Stimulated activated CD4-positive, alpha-beta T cell treated with anti-CD3 and anti-CD28 coated beads, Interleukin-1b, Interleukin-23, amount 100 ng/mL, for 24 hours (primary cell): ENCODE results near the gene PARVB.

ENCODE experiments used
- DNase-seq, 4 experiments: peaks; one replicate each; pipeline ENCODE4 v3.0.0-alpha.2; 2020; ENCODE audit warnings: low read depth in 4 of 4, low spot score in 1 of 4

Gene PARVB, protein sequence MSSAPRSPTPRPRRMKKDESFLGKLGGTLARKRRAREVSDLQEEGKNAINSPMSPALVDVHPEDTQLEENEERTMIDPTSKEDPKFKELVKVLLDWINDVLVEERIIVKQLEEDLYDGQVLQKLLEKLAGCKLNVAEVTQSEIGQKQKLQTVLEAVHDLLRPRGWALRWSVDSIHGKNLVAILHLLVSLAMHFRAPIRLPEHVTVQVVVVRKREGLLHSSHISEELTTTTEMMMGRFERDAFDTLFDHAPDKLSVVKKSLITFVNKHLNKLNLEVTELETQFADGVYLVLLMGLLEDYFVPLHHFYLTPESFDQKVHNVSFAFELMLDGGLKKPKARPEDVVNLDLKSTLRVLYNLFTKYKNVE

DNA sequence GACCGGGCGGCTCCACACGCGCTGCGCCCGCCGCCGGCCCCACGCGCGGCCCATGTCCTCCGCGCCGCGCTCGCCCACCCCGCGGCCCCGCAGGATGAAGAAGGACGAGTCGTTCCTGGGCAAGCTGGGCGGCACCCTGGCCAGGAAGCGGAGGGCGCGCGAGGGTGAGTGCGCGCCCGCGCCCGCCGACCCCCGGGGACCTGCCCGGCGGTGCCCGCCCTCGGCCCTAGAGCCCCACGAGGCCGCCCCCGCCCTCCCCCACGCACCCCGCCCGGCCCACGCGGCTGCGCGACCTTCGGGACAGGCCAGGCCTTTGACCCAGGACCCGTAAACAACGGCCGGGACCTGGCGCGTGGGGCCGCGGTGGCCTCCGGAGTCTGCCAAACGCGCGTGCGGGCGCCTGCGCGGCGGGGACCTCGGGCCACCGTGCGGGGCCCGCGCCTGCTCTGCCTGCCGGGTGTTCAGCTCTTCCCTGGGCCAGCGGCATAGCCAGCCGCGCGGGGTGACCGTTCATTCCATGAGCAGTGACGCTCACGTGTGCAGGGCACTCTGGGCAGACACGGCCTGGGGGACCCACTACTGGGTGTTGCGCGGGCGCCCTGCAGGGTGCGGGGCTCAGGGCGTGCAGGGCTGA is at the start of gene PARVB:
TSS of gene PARVB (plus strand) at position 15 of the 634 bp plus-strand sequence. CDS start at position 53, 38 bp downstream.
- DNase-seq = no peak

DNA sequence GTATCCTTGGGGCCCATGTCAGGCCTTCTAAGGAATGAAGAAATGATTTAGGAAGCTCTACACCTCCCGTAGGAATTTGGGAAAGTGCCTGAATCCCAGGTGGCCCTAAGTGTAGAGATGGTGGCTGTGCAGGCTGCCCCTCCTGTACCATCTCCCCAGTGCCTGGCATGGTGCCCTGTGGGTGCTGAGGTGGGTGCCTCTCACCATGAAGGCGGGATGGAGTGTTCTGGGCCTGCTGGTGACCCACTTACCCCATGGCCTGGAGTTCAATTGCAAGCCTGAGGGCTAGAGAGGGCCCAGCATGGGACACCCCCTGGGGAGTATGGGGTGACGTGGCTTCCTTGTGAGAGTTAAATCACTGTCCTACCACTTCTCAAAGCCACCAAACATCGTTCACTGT is 49.1 kb upstream of the PARVB start:
- no peak for DNase-seq

DNA sequence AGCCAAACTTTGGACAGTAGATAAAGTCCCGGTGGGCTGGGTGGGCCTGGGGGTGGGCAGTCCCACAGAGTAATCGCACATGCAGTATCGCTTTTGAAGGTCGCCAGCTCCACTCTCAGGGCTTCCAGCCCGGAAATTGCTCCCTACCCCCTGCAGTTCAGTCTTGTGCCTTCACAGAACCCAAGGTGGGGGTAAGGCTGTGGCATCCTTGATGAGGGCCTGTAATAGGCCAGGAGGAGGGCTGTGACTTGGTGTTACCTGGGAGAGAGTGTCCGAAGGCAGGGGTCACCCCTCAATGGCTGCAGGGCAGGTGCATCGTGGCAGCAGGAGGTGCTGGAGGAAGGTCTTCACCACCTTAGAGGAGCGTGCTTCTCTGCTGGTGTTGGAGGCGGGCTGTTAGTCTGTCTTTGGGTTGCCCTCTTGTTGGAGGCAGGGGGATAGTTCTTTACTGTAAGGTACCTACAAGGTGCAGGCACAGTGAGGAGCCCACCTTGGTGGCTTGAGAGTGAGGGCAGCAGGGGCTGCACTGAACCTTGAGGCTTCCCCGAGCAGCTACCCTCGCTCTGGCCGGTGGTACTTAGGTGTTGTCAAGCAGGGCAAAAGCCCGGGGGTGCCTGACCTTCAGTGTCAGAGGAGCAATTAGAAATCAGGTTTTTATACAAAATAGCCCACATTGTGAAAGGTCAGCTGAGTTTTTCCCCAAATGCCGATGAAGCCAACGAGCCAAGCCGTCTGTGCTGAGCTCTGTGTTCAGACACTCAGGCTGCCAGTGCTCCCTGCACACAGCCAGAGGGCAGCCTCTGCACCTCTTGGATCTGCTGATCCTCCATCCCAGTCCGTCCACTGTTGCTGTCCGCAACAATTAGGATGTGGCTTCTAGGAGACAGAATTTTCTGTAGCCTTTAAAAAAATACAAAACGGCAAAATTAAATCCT is 47.0 kb upstream of the PARVB start:
- no peak for DNase-seq

DNA sequence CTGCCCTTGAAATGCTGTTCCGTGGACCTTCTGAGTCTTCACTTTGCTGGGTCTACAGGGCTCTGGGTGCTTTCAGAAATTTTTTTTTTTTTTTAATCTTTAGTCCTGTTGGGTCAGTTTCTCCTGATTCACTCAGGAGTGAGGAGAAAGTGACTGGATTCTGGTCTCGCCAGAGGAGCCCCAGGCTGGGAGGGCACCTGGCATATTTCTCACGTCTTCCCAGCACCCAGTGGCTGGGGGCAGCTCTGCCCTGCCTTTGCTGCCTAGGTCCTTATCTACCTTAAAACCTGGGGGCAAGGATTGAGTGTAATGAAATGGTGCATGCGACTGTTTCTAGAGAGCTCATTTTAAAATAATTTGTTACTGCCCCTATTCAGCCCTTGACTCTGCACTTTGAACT is 45.5 kb upstream of the PARVB start:
- DNase-seq = no peak

DNA sequence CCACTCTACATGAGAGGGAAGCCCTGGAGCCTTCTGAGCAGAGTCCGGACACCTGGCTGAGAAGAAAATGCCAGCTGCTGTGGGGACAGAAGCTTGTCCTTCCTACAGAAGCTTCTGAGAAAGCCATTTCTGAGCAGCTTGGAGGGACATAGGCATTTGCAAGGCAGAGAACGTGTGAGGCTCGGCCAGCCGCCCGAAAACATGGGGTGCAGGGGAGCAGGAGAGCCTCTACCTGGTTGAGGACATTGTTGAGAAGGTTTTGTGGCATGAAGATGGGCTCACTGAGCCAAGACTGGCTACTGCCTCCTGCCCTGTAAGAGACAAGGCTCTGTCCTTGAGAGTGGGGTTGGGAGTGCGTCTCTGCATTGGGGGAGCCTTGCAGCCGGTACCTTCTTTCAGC is 43.5 kb upstream of the PARVB start:
- DNase-seq = no peak

DNA sequence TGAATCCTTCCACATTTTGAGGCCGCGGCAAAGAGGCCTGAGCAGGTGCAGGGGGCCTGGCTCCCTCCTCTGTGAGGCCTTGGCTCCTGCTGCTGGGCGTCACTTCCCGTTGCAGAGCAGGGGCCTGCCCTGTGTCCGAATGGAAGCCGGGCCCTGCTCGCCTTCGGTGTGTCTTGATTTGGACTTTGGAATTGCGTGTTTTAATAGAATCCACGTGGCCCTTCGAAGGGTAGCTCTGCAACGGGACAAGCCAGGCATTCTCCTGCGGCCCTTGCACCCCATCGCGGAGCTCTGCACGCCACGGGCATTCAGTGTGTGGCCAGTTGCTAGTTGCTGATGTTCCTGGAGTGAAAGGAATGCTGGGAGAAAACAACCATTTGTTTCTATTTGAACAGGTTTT is 43.1 kb upstream of the PARVB start:
- no peak for DNase-seq

DNA sequence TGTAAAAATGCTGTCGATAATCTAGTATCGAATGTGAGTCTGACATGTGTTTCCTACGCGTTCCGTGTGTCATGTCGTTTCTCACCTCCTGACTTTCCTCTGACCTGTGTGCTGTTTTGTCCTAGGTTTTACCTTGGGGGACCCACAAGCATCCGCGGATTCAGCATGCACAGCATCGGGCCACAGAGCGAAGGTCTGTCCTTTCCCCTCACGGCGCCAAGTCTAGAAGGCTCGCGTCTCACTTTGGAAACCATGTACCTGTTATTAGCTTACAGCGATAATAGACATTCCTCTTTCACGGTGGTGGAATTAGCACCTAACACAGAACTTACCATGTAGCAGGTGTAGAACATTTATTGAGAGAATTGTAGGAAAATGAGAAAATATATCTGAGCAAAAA is 40.3 kb upstream of the PARVB start:
- DNase-seq = no peak

DNA sequence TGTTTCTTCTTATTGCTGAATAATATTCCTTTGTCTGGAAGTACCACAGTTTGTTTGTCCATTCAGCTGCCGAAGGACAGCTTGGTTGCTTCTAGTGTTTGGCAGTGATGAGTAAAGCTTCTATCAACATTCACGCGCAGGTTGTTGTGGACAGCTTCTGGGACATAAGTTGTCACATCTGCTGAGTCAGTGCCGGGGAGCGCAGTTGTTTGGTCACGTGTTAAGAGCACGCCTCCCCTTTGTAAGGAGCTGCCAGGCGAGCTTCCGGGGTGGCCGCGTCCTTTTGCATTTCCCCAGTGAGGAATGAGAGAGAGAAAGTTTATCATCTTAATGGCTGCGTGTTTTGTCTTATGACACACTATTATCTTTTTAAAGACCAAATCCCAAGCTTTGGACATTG is 38.6 kb upstream of the PARVB start:
- DNase-seq = no peak

DNA sequence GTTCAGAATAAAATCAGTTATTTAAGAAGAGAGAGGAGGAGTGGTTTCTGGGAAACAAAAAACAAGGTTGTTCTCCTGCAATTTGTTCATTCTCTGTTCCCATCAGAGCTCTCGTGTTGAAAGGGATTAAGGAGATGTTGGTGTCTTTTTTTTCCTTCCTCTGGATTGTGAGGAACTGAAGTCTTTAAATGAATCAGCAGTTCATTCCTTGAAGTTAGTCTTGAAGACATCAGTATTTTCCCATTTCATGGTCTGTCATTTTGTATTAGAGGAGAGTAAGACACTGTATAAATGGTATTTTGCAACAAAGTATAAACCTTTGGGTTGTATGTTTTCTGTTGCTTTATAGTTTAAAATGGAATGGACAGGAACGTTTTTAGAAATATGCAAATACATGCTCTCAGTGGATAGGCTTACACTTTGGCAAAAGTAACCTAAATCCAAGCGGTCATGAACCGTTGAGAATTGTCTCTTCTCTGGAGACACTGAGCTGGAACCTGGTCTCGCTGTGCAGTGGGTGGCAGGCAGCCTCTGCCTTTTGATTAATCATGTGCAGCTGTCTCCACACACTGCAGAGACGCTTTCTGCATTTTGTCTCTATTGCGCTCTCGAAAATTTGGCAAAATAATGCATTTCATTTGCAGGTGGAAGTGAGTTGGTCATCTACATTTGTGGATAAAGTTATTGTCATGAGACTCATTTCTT is 35.8 kb upstream of the PARVB start:
- no peak for DNase-seq

DNA sequence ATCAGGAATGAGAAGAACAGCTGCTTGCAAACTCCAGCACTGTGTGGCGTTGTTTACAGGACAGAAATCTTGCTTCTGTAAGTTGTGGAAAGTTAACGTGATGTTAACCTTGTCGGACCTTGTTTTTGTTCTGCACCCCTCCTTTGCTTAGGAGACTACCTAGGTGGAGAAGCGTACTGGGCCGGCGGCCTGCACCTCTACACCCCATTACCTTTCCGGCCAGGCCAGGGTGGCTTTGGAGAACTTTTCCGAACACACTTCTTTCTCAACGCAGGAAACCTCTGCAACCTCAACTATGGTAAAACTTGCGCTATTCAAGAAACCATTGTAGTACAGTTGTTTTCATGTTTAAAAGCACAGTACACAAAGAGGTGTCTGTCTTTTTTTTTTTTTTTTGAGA is 35.1 kb upstream of the PARVB start:
- DNase-seq = no peak

DNA sequence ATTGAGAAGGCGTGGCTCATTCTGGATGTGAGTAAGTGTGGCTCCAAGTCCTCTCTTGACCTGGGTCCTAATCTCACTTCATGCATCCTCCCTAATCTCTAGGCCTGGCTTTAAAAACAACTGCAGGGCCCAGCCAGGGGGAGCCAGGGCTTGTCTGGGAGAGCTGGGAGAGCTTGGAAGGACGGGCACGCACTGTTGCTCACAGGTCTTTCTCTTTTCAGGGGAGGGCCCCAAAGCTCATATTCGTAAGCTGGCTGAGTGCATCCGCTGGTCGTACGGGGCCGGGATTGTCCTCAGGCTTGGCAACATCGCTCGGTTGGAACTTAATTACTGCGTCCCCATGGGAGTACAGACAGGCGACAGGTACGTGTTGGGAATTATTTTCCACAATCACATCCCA is 34.1 kb upstream of the PARVB start:
- no peak for DNase-seq

DNA sequence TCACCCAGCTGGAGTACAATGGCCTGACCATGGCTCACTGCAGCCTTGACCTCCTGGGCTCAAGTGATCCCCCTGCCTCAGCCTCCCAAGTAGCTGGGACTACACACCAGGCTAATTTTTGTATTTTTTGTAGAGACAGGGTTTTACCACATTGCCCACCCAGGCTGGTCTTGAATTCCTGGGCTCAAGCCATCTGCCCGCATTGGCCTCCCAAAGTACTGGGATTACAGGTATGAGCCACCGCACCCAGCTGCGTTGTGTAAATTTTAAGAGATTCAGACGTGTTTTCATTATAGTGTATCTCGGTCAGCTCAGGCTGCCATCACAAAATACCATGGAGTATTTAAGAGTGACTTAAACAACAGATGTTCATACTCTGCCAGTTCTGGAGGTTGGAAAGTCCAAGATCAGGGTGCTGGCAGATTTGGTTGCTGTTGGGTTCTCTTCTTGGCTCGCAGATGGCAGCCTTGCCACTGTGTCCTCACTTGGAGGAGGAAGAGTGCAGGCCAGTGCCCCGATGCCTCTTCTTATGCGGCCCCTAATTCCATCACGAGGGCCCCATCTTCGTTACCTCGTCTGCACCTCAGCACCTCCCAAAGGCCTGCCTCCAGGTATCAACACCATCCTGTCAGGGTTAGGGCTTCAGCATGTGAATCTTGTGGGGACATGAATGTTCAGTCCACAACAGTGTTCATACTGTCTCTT is 32.6 kb upstream of the PARVB start:
- DNase-seq = no peak

DNA sequence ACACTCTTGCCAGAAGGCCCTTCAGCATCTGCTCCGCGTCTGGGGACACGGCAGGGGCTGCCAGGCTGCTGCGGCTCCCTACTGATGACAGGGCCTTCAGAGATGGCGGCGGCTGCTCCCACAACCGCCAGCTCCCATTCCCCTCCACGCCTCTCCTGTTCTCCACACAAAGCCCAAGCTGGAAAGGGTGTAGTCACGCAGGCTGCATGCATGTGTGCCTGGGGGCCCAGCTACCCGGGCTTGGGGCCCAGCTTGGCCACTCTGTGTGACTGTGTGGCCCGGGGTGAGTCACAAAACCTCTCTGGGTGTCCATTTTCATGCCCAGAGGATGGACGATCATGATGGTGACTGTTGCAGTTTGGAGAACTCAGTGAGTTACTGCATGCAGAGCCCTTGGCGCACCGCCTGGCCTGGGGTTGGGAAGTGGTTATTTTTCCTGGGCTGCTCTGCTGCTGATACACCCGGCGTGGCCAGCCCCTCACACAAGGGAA is 31.7 kb upstream of the PARVB start:
- no peak for DNase-seq

DNA sequence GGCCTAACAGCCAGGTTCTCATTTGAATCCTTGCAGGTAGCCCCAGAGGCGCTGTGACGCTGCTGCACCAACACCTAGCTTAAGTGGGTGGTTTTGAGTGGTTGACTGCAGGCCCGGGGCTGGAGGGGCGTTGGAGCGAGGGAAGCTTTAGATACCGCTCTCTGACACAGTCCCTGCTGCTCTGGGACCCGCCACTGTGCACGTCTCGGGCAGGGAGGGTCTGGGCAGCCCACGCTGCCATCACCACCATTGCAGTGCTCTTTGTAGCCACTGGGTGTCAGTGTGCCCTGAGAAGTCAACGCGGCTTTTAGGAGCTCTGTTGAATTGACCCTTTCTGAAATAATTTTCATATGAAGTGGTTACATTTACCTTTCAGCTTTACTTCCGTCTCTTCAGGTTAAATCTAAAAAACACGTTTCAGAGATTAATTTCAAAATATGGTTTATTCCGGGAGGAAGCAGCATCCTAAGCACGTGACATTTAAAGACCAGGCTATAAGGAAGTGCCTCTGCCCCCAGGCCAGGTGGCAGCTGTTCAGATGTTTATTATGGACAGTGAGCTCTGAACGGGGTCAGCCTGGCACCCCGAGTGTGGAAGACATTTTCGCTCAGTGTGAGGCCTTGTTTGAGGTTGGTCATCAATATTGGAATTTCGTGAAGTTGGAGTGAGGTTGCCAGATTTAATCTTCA is 30.9 kb upstream of the PARVB start:
- peak; percentile 15 to 42 (median 26) for DNase-seq

DNA sequence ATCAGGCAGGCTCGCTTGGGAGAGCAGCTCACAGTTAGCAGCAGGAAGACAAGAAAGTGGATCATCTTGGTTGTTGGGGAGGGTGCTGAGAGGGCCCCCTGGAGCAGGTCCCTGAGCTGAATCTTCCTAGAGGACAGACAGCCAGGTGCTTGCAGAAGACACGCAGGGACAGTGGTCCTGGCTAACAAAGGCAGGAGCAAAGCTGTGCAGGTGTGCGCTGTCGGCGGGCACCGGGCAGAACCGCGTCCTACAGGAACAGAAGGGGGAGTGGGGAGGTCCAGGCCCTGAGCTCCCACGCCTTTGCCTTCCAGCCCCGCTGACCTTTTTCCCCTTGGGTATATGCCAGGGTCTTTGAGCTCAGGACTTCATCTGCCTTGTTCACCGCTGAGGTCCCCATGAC is 30.1 kb upstream of the PARVB start:
- no peak for DNase-seq

DNA sequence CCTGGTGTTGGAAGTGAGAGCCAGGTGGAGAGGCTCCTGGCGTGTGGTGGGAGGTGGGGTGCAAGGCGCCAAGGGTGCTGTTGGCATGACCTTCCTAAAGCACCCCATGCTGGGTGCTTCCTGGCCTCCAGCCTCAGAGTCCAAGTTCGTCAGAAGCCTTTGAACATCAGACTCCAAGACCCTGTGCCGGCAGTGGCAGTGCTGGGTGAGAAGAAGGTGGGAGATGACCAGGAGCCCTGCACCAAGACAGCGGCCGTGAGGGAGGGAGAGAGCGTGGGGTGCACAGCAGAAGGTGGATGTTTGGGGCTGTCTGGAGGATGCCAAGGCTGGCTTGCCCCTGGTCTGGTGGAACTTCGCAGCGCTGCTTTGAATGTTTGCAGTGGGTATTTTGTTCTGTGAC is 29.7 kb upstream of the PARVB start:
- DNase-seq = no peak

DNA sequence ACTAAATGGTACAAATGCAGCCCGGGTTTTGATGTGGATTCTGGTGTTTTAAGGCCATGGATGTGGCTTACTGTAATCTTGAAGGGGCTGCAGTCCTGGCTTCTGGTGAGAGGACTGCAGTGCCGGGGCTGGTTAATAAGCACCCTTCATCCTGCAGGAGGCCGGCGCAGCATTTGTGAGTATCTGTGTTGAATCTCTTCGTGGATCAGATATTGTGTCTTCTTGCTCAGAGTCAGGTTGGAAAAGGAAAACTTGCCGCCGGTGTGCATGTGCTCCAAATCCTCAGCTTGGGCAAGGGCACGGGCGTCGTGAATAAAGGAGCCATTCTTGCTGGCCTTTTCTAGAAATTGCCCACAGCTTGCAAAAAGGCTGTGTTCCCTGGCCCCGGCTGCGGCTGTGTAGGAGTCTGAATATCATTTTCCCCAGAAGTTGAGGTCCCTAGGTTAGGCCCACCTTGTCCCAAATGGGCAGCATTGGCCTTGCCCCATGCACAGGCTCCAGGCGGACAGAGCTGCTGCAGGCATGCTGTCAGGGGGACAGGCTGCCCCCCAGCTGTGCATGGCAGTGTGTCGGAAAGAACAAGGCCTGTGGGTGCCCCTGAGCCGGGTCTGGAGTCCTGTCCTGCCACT is 28.9 kb upstream of the PARVB start:
- DNase-seq = no peak

DNA sequence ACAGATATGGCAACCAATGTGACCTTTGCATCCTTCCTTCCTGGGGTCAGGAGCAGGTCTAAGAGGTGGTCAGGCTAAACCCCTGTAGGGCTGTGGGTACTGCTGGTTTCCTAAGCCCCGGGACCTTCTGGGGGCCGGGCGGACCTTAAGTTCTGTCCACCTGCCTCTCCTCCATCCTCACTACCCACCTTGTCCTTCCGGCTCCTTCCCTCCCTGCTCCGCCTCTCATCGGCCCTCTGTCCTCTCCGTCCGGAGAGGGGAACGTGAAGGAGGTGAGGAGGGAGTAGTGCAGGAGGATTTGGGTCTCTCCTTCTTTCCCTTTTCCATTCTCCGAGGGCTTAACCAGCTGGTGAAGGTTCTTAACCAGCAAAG is 28.3 kb upstream of the PARVB start:
- DNase-seq = no peak

DNA sequence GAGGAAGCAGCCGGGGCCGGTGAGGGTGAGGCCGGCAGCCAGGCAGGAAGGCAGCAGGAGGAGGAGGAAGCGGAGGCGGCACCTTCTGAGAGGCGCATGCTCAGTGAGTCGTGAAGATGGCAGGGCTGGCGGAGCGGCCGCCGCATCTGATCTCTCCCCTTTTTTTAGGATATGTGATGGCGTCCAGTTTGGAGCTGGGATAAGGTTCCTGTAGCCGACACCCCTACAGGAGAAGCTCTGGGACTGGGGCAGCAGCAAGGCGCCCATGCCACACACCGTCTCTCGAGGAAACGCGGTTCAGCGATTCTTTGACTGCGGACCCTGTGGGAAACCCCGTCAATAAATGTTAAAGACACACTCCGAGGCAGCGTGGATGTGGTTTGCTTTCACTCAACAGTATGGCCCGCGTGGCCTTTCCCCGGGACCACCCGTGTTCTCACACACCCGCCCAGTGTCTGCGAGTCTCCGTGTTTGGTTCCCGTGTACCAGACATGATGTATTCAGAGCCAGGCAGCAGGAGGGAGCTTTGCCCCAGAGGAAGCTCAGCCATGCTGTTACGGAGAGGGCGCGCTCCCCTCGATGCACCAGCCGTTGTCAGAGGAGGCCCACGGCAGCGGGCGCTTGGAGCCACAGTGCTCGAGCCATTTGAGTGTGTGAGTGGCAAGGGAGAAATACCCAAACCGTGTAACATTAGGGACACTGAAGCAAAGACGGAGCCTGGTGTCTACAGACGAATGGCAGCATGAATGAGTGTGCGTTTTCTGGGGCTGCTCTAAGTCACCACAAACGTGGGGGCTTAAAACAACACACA is 27.7 kb upstream of the PARVB start:
- DNase-seq = peak; percentile 31 to 59 (median 50)
